ENCODE results near the gene EVA1C. TPM values are rescaled to one million over a fixed set of nuclear protein-coding genes. Genes with fewer than 3 reads are reported as not detected.

The EVA1C gene
- total RNA-seq, 5 donors from 2014 or later (not counting 1 experiment from before 2014, with no cell fraction given), result 9.7 to 22.1 (median 18.0) TPM

- no peak for DNase-seq
- 88% methylated on average over 11 of the region's 15 CpGs for WGBS (ENCODE audit: insufficient coverage)
- ChIA-PET CTCF (interaction anchor here (0.6 kb wide), 2 partner anchors 67 to 69 kb away, joined by 3 to 4 read pairs; no protein-coding TSS in a partner anchor), POLR2A (no interaction called here)
- no peak overlapping the region for H3K4me3 ChIP-seq (ENCODE audit: control insufficient read depth in 1 of 2, extremely low read depth in 1 of 2, low read length in 1 of 2)
- Mint-ChIP-seq H3K4me3 (no peak overlapping the region), H3K27ac (no peak overlapping the region), H3K9me3 (no peaks in the 10 kb centered on the region), H3K36me3 (peaks cover 13% of the 10 kb centered on the region), H3K4me1 (peaks cover 0 to 8% (median 6%) of the 10 kb centered on the region in 3 donors), H3K27me3 (no peaks in the 10 kb centered on the region)
- no peaks in the 10 kb centered on the region for H3K27me3 ChIP-seq (replicated peaks in 1 of 2; ENCODE audit: control insufficient read depth in 2 of 2, extremely low read depth in 1 of 2, insufficient read depth in 2 of 2, low read length in 1 of 2)
- H3K9me3 ChIP-seq, result no peaks in the 10 kb centered on the region
- H3K4me1 ChIP-seq (ENCODE audit: control insufficient read depth in 1 of 2, extremely low read depth in 1 of 2, insufficient read depth in 2 of 2, low read length in 2 of 2), result no peaks in the 10 kb centered on the region
- ATAC-seq (replicated peaks in 1 of 4), result no peak
- peaks cover 0 to 4% of the 10 kb centered on the region in 2 donors for H3K36me3 ChIP-seq (ENCODE audit: control insufficient read depth in 2 of 2, extremely low read depth in 1 of 2, insufficient read depth in 1 of 2, low read length in 1 of 2)
- H3K27ac ChIP-seq (ENCODE audit: low read length), result no peak overlapping the region
These were observed 61.9 kb downstream of the EVA1C start for GRCh38 chr21:32474179-32475059.

DNA sequence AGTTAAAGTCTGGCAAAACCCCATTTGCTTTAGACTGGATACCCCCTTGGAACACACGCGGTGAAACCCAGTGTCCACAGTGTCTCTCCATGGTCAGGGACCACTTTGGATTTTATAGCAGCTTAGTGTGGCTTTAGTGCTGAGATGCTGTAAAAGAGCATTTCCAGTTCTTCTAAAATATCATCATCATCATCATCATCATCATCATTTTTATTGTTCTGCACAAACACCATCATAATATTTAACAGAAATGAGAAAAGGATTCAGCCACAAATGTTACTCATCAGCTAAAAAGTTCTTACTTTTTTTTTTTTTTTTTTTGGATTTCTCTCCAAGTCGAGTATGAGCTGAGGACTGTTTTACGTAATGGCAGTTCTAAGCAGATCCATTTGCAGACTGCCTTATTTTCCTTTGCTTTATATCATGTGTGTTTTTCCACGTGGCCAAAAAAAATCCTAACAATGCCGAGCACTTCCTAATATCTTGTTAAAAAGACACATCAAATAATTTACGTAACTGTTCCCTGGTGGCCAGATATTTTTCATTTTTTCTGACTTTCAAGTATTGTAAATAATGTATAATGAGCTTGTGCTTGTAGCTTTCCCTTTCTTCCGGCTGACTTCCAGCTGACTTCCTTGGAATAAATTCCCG, 62.8 kb downstream of the EVA1C start:
- Mint-ChIP-seq H3K9me3 (no peaks in the 10 kb centered on the region), H3K4me3 (no peak overlapping the region), H3K4me1 (peaks cover 0 to 9% (median 6%) of the 10 kb centered on the region in 3 donors), H3K36me3 (peaks cover 11% of the 10 kb centered on the region), H3K27ac (no peak overlapping the region), H3K27me3 (no peaks in the 10 kb centered on the region)
- Histone ChIP-seq H3K4me3 (ENCODE audit: control insufficient read depth in 1 of 2, extremely low read depth in 1 of 2, low read length in 1 of 2) (no peak overlapping the region), H3K36me3 (ENCODE audit: control insufficient read depth in 2 of 2, extremely low read depth in 1 of 2, insufficient read depth in 1 of 2, low read length in 1 of 2) (no peaks in the 10 kb centered on the region), H3K27ac (ENCODE audit: low read length) (no peak overlapping the region), H3K4me1 (ENCODE audit: control insufficient read depth in 1 of 2, extremely low read depth in 1 of 2, insufficient read depth in 2 of 2, low read length in 2 of 2) (peaks cover 0 to 3% of the 10 kb centered on the region in 2 experiments), H3K9me3 (no peaks in the 10 kb centered on the region), H3K27me3 (replicated peaks in 1 of 2; ENCODE audit: control insufficient read depth in 2 of 2, extremely low read depth in 1 of 2, insufficient read depth in 2 of 2, low read length in 1 of 2) (no peaks in the 10 kb centered on the region)
- ChIA-PET CTCF (interaction anchor here in 1 of 2 donors (0.6 kb wide), 1 partner anchor 68 kb away, joined by 4 read pairs; no protein-coding TSS in a partner anchor), POLR2A (no interaction called here)
- ATAC-seq (replicated peaks in 1 of 4) (no peak), DNase-seq (no peak)
- WGBS (ENCODE audit: insufficient coverage), result no CpG with 5 or more reads among the region's 9 CpGs

DNA sequence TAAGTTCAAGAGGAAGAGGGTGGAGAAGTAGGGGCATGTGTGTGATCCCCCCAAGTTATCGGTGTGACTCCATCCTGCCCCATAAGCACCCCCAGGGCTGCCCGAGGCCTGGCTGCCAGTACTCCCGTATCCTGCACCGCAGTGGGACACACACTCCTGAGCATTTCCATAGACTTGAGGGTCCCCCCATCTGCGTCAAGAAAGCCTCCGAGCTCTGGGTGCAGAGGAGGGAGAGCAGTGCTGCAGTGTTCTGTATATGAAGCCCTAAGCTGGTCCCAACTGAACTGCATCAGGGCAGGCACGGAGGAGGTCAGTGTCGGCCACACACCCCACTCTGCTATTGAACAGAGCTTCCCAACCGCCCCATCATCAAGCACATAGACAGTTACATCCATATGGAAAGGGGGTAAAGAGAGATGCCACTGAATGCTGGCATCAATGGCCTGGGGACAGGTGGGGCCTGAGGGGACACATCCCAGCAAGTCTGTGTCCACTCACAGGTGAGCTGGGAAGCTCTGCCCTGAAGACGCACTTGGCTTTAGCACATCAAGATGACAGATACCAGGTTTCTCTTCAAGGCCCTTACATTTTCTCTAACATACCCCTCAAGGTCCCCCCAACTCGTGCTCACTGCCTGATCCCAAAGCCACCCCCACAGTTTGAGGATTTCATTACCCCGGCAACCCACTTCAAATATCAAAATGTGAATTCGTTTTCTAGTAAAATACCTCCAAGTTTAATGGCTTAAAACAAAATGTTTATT, 64.3 kb downstream of the EVA1C start:
- ATAC-seq (replicated peaks in 1 of 4) (no peak), DNase-seq (no peak)
- ChIA-PET CTCF (no interaction called here), POLR2A (no interaction called here)
- H3K9me3 Mint-ChIP-seq, result no peaks in the 10 kb centered on the region
- Histone ChIP-seq H3K9me3 (no peaks in the 10 kb centered on the region), H3K4me3 (ENCODE audit: control insufficient read depth in 1 of 2, extremely low read depth in 1 of 2, low read length in 1 of 2) (no peak overlapping the region), H3K4me1 (ENCODE audit: control insufficient read depth in 1 of 2, extremely low read depth in 1 of 2, insufficient read depth in 2 of 2, low read length in 2 of 2) (peaks cover 0 to 3% of the 10 kb centered on the region in 2 experiments), H3K27me3 (replicated peaks in 1 of 2; ENCODE audit: control insufficient read depth in 2 of 2, extremely low read depth in 1 of 2, insufficient read depth in 2 of 2, low read length in 1 of 2) (no peaks in the 10 kb centered on the region), H3K27ac (ENCODE audit: low read length) (no peak overlapping the region), H3K36me3 (ENCODE audit: control insufficient read depth in 2 of 2, extremely low read depth in 1 of 2, insufficient read depth in 1 of 2, low read length in 1 of 2) (no peaks in the 10 kb centered on the region)
- H3K4me3 Mint-ChIP-seq, result no peak overlapping the region
- peaks cover 11% of the 10 kb centered on the region for H3K36me3 Mint-ChIP-seq
- no peaks in the 10 kb centered on the region for H3K27me3 Mint-ChIP-seq
- H3K4me1 Mint-ChIP-seq, result peaks cover 0 to 12% (median 6%) of the 10 kb centered on the region in 3 donors
- 92% methylated on average over 2 of the region's 13 CpGs for WGBS (ENCODE audit: insufficient coverage)
- H3K27ac Mint-ChIP-seq, result no peak overlapping the region

- Mint-ChIP-seq H3K4me3 (no peak overlapping the region), H3K36me3 (peaks cover 13% of the 10 kb centered on the region), H3K9me3 (no peaks in the 10 kb centered on the region), H3K27ac (no peak overlapping the region), H3K27me3 (no peaks in the 10 kb centered on the region), H3K4me1 (peaks cover 0 to 12% (median 6%) of the 10 kb centered on the region in 3 donors)
- H3K27ac ChIP-seq (ENCODE audit: low read length), result no peak overlapping the region
- no peak for DNase-seq
- WGBS (ENCODE audit: insufficient coverage), result 100% methylated on average over 1 of the region's 9 CpGs
- H3K36me3 ChIP-seq (ENCODE audit: control insufficient read depth in 2 of 2, extremely low read depth in 1 of 2, insufficient read depth in 1 of 2, low read length in 1 of 2), result no peaks in the 10 kb centered on the region
- H3K4me1 ChIP-seq (ENCODE audit: control insufficient read depth in 1 of 2, extremely low read depth in 1 of 2, insufficient read depth in 2 of 2, low read length in 2 of 2), result peaks cover 0 to 3% of the 10 kb centered on the region in 2 experiments
- no peak for ATAC-seq (replicated peaks in 1 of 4)
- no peaks in the 10 kb centered on the region for H3K9me3 ChIP-seq
- POLR2A ChIA-PET, result no interaction called here
- no peaks in the 10 kb centered on the region for H3K27me3 ChIP-seq (replicated peaks in 1 of 2; ENCODE audit: control insufficient read depth in 2 of 2, extremely low read depth in 1 of 2, insufficient read depth in 2 of 2, low read length in 1 of 2)
- no peak overlapping the region for H3K4me3 ChIP-seq (ENCODE audit: control insufficient read depth in 1 of 2, extremely low read depth in 1 of 2, low read length in 1 of 2)
- CTCF ChIA-PET, result no interaction called here
These were observed 64.9 kb downstream of the EVA1C start for GRCh38 chr21:32477424-32477745.

DNA sequence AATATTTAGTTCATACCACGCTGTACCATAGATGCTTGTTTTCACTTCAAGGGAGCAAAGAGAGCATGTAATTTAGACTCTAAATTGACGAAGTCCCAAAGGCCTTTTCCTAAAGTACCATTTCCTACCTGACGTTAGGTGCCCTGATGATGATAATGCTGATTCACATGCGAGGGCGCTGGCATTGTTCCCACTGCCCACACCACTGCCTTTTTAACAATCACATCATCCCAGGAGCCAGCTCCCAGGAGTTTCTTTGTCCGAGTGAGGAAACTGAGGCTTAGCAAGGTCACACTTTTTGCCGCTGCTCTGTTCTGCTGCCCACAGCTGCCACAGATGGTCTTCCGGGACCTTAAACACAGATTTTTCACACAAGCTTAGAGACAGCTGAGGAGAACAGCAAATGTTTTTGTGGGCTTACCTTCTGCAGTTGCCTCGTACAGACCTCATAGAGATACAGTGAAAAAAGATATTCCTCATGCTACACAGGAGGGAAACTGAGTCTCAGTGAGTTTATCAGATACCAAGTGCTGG, 69.4 kb downstream of the EVA1C start:
- Mint-ChIP-seq H3K36me3 (peaks cover 16% of the 10 kb centered on the region), H3K27ac (no peak overlapping the region), H3K4me3 (no peak overlapping the region), H3K27me3 (no peaks in the 10 kb centered on the region), H3K9me3 (no peaks in the 10 kb centered on the region), H3K4me1 (peaks cover 0 to 10% (median 6%) of the 10 kb centered on the region in 3 donors)
- Histone ChIP-seq H3K4me3 (ENCODE audit: control insufficient read depth in 1 of 2, extremely low read depth in 1 of 2, low read length in 1 of 2) (no peak overlapping the region), H3K9me3 (no peaks in the 10 kb centered on the region), H3K4me1 (ENCODE audit: control insufficient read depth in 1 of 2, extremely low read depth in 1 of 2, insufficient read depth in 2 of 2, low read length in 2 of 2) (peaks cover 0 to 3% of the 10 kb centered on the region in 2 experiments), H3K36me3 (ENCODE audit: control insufficient read depth in 2 of 2, extremely low read depth in 1 of 2, insufficient read depth in 1 of 2, low read length in 1 of 2) (no peaks in the 10 kb centered on the region), H3K27ac (ENCODE audit: low read length) (no peak overlapping the region), H3K27me3 (replicated peaks in 1 of 2; ENCODE audit: control insufficient read depth in 2 of 2, extremely low read depth in 1 of 2, insufficient read depth in 2 of 2, low read length in 1 of 2) (no peaks in the 10 kb centered on the region)
- CTCF ChIA-PET, result interaction anchor here in 1 of 2 donors (0.9 kb wide), 1 partner anchor 57 kb away, joined by 5 read pairs; no protein-coding TSS in a partner anchor
- no peak for ATAC-seq (replicated peaks in 1 of 4)
- WGBS (ENCODE audit: insufficient coverage), result 85% methylated on average over 8 of the region's 9 CpGs
- DNase-seq, result no peak
- POLR2A ChIA-PET, result no interaction called here
